GM23338 (cell line): ENCODE measurements around the gene SYT17.

ENCODE experiments used
- CREB1 ChIP-seq: fragments of 250-450 bp; sonication (Bioruptor Pico); IDR thresholded peaks from 2 replicates; pipeline ENCODE4 v1.5.0; 2020; ENCODE audit warnings: low read depth, mild to moderate bottlenecking, moderate library complexity
- CTCF ChIP-seq, 2 experiments: fragments of 200-600 bp in 1 of 2; sonication (generic) in 1 of 2; conservative IDR thresholded peaks; 2 replicates each; pipeline versions ENCODE4 v1.5.1 to v1.6.1; 2016 to 2017; ENCODE audit warnings: antibody characterized with exemption in 2 of 2, low read depth in 2 of 2, mild to moderate bottlenecking in 2 of 2, moderate library complexity in 1 of 2
- ETS1 ChIP-seq: IDR thresholded peaks from 2 replicates; pipeline ENCODE4 v1.6.1; 2016; ENCODE audit warnings: antibody characterized with exemption
- EZH2 ChIP-seq: fragments of 200-600 bp; sonication (generic); IDR thresholded peaks from one replicate; pipeline ENCODE4 v1.8.0; 2017; ENCODE audit warnings: antibody characterized with exemption, mild to moderate bottlenecking, low read depth; ENCODE audit not compliant: unreplicated experiment
- EZH2phosphoT487 ChIP-seq: fragments of 200-600 bp; sonication (generic); IDR thresholded peaks from one replicate; pipeline ENCODE4 v1.8.1; 2018; ENCODE audit warnings: antibody characterized with exemption; ENCODE audit not compliant: unreplicated experiment
- JUNB ChIP-seq: IDR thresholded peaks from one replicate; pipeline ENCODE4 v1.6.1; 2016; ENCODE audit warnings: antibody characterized with exemption; ENCODE audit not compliant: unreplicated experiment
- NANOG ChIP-seq: IDR thresholded peaks from 2 replicates; pipeline ENCODE4 v1.6.1; 2016; ENCODE audit warnings: antibody characterized with exemption, borderline replicate concordance
- POLR2AphosphoS5 ChIP-seq: IDR thresholded peaks from 2 replicates; pipeline ENCODE4 v1.6.1; 2016; ENCODE audit warnings: antibody characterized with exemption, low read depth
- REST ChIP-seq: IDR thresholded peaks from one replicate; pipeline ENCODE4 v1.6.1; 2018; ENCODE audit warnings: antibody characterized with exemption; ENCODE audit not compliant: unreplicated experiment
- STAT1 ChIP-seq: IDR thresholded peaks from one replicate; pipeline ENCODE4 v1.6.1; 2016; ENCODE audit warnings: antibody characterized with exemption; ENCODE audit not compliant: unreplicated experiment
- ZNF114 ChIP-seq: fragments of 250-450 bp; sonication (Bioruptor Pico); IDR thresholded peaks from 2 replicates; pipeline ENCODE4 v1.5.0; 2020; ENCODE audit warnings: mild to moderate bottlenecking, moderate library complexity
- ZNF331 ChIP-seq: fragments of 250-450 bp; sonication (Bioruptor Pico); IDR thresholded peaks from 2 replicates; pipeline ENCODE4 v1.5.0; 2020; ENCODE audit warnings: low read depth, mild to moderate bottlenecking, moderate library complexity

- peak; percentile 27 to 29; a peak in 3 of 4 replicates for TF ChIP-seq CTCF (conservative IDR thresholded peaks at IDR 0.05; ENCODE audit: low read depth in 2 of 2)
- no peak for TF ChIP-seq EZH2phosphoT487
- no peak for TF ChIP-seq POLR2AphosphoS5
- TF ChIP-seq EZH2, result no peak
- no peak for TF ChIP-seq CREB1 (CRISPR knock-in tag)
- TF ChIP-seq REST, result no peak
- TF ChIP-seq NANOG, result no peak
- TF ChIP-seq JUNB, result no peak
- TF ChIP-seq STAT1, result no peak
- no peak for TF ChIP-seq ZNF331
- TF ChIP-seq ETS1, result no peak
- no peak for TF ChIP-seq ZNF114 (CRISPR knock-in tag)
Observed at GRCh38 chr16:19166500-19166899, 1.5 kb upstream of the SYT17 start.
